GM12878 (cell line): Measurements from ENCODE around the gene MCM8.

Source experiments
- ASH2L ChIP-seq: fragments of 300-600, 200-600 bp; sonication (generic); IDR thresholded peaks from 2 replicates; pipeline ENCODE4 v1.6.1; 2017; ENCODE audit warnings: low read depth, mild to moderate bottlenecking, borderline replicate concordance
- NR2C2 ChIP-seq: IDR thresholded peaks from 2 replicates; pipeline ENCODE4 v1.6.1; 2011; ENCODE audit warnings: borderline replicate concordance, low read depth; ENCODE audit not compliant: control insufficient read depth, insufficient read length
- POLR2A ChIP-seq: IDR thresholded peaks from 2 replicates; pipeline ENCODE4 v1.6.1; 2011; ENCODE audit warnings: low read depth, mild to moderate bottlenecking, low read length

- TF ChIP-seq POLR2A, result no peak
- no peak for TF ChIP-seq NR2C2
- no peak for TF ChIP-seq ASH2L
Measured at GRCh38 chr20:5977975-5978374, 27.5 kb downstream of the MCM8 start.
